Stimulated activated naive CD8-positive, alpha-beta T cell treated with anti-CD3 and anti-CD28 coated beads, Interleukin-15, Interleukin-2, amounts not matched to agents 100 U/mL and 50 U/mL, for 24 hours (primary cell): Measurements from ENCODE around the gene GCSAM.

ENCODE experiments used
- ATAC-seq: fragments of 150-1000 bp; cut with Tn5 transposase; one replicate; pipeline ENCODE4 v1.10.0; 2021
- DNase-seq: peaks from one replicate; pipeline ENCODE4 v3.0.0; 2021

Gene GCSAM

DNA sequence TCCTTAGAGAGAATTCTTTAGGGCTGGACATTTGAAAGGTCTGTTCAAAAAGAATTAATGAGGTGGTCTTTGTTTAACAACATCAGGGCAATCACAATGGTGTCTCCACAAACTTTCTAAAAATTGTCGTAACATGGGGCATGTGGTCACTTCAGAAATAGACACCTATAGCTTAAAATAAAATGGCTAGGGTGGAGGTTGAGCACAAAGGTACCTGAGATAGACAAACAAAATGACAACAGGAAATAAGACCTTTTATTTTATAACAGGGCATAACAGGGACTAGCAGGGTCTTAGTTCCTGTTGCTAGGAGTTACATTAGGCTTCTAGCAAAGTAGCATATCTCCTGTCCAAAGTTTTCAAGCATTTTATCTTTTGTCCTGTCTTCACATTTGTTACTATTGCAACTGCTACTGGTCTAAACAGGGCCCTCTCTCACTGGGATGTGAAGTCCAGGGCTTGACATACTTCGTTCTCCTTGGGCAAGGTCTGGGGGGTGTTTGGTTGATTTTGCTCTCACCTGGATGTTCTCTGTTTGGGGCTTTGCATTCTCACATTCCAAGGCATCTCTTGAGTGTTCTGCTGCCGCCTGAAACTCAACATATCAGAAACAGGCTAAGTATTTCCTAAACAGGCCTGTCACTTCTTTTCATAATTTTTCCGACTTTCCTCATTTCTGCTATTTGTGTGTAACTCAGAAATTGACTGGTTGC, 3.0 kb downstream of the GCSAM start:
- ATAC-seq (no peak), DNase-seq (no peak)

DNA sequence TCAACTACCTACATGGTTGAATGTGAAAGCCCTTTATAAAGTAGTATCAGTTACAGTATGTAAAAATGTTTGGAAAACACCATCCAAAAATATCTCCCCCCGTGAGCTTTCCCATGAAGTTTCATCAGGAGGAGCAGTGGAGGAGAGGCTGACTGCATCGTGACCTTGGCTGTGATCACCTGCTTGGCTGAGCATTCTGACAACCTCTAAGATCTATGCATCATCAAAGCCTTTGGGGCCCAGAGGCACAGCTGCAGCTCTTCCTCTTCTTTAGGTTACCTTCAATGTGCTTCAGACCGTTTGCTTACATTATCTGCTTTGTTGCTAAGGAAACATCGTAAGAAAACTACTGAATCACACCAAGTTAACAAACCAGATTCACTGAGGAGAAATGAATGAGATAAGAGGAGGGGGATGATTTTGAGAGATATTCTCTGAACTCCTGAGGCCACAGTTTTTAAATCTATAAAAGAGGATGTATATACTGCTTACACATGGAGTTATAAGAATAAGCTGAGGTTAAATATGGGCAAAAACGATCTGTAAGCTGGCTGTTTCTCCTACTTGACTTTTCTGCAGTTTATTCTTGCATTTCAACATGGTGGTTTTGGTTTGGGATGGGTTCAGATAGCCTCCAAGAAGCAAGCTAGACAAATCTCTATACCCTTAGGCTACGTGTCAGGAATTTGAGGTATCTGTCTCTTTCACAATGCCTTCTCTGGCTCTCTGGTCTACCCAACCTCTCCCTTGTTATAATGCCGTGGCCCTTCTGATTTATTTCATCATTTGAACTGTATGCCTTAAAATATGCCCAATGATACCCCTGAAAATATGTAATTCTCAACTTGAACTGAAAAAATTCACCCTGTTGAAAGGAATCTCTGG, 4.0 kb downstream of the GCSAM start:
- ATAC-seq: peak; percentile 79
- DNase-seq: peak; percentile 45

DNA sequence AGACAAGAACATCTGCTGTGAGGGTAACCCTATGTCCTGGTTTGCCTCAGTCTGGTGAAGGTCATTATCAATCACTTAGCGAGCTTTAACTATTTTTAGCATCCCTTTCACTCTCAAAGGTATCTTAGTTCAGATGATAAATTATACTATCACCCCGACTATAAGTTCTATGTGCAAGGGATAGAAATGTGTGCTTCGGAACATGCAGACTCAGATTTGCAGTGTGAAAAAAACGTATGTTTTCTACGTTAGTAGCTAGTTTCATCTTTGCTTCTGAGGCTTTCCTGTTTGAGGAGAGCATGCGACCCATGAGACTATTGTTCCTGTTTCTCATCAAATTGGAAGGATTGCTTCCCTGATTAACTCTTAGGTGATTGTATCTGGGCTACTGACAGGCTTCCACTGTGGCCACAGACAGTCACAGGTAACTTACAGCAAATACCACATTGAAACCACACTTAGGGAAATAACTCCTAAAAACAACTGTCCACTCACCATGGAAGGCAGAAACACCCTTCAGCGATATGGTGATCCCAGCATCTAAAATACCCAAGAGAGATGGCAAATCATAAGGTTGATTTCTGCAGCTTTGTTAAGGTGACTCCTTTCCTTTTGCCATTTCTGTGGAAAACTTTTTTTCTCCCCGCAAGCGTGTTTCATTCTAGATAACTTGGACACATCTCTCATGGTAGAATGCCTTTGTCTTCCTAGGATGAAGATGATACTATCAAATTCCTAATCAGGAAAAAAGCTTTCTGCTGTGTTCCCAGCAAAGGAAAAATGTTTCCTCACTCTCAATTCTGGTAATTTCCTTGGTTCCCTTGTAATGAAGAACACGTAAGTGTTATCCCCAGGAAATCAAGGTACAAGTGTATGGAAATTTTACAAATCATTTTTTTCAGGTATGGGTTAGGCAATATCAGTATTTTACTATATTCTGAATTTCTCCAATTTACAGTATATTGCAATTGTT, 5.2 kb downstream of the GCSAM start:
- ATAC-seq: no peak
- no peak for DNase-seq

DNA sequence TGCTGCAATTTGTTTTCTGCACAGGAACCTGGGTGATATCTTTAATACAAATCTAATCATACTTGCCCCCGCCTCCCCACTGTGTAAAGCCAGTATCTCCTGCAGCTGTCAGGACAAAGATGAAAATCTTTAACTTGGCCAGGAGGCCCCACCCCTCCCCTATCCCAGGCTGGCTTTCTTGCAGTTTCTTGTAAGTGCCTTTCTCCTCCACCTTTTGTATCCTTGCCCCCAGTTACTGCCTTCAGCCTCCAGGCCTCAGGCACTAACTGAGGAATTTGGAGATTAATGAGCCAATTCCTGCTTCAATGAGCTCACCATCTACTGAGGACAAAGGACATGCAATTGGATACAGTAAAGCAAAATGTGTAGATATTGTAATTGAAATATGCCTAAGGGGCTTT, 6.5 kb downstream of the GCSAM start:
- no peak for ATAC-seq
- DNase-seq: no peak

DNA sequence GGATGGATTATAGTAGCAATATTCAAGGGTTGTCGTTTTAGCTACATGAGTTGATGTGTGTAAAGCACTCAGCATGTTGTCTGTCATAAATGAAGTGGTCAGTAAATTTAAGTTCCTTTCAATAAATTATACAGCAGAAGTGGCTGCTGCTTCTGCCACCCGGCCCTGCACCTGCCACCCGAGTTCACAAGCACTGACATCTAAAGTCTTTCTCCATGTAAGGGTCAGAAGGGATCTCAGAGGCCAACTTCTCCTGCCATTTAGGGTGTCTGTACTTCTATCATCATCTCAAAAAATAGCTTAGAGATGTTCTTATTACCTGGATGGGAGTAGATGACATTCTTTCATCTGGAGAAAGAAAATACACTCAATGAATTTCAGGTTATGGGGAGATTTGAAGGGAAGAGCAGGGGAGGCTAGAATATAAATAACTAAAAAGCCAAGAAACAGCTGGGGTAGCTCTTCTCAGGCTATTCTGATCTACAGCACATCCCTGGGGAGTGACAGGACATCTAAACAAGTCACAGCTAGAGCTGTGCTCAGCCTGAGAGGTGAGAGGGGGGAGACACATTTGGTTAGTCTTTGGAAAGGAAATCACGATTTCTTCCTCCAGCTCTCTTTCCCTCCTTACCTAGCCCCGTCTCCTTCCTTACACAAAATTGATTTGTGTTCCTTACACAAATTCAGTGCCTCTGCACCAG, 8.0 kb downstream of the GCSAM start:
- no peak for DNase-seq
- ATAC-seq: no peak

DNA sequence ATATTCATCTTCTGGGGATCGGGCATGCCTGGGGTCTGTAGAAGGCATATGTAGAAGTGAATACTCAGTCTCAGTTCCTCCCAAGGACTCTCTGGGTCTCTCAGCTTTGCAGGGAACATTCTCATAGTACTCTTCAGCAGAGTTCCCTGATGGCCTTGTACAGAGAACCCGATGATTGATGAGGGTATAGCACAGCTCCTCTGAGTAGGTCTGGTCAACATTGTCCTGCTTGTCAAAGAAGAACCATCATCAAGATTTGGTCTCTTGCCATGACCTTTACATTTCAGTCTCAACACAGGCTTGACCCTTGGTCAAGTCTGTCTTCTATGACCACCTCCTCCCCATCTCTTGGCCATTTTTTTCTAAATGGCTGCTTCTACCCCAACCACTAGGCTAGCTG, 9.5 kb downstream of the GCSAM start:
- no peak for DNase-seq
- ATAC-seq: no peak

DNA sequence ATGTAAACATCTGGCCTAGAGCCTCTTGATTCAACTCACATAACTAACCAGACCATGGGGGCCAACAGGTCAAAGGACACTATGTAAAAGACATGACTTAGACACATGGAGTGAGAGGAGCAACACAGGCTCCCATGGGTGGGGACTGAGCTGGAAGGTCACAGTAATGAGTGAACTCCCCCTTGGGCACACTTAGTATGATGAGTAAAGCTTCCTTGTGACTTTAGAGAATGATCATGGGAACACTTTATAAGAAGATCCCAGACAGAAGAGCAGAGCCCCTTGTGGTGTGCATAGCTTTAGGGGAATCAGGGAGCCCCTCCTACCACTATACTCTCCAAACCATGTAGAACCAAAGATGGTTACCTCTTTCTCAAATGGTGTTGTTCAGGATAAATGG, 10.2 kb downstream of the GCSAM start:
- no peak for ATAC-seq
- no peak for DNase-seq

DNA sequence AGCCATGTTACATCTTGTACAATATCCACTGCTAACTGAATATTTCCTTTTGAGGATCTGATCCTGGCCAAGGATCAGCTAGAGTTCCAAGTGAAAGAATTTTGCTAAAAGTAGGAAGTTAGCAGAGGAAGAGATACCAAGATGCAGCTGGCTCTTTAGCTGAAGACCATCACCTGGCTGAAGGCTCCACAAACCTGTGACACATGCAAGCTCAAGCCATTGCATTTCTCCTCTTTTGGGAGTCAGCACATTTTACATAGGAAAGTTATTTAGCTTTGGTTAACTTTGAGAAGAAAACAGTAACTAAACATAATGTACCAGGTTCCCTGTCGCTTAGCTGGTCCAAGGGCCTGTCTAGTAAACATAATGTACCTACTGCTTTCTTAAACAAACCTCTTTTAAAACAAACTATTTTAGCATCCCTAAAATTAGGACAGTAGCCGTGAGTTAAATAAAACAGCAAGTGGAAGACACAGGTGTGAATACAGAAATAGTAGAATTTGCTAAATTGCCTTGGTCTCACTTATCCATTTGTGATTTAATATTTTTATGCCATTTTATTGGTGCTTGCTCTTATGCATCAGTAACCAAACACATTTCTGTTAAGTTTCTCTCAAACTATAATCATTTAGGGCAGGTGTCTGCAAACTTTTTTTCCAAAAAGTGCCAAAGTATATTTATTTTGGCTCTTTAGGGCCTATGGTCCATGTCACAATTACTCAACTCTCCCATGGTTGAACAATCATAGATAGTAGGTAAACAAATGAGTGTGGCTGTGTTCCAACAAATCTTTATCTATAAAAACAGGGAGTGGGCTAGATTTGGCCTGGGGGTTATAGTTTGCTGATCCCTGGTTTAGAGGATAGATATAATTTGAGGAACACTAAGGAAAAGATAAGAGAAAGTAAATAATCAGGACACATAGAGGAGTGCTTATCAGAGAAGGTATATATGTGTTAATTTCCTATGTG, 11.2 kb downstream of the GCSAM start:
- ATAC-seq (no peak), DNase-seq (no peak)

DNA sequence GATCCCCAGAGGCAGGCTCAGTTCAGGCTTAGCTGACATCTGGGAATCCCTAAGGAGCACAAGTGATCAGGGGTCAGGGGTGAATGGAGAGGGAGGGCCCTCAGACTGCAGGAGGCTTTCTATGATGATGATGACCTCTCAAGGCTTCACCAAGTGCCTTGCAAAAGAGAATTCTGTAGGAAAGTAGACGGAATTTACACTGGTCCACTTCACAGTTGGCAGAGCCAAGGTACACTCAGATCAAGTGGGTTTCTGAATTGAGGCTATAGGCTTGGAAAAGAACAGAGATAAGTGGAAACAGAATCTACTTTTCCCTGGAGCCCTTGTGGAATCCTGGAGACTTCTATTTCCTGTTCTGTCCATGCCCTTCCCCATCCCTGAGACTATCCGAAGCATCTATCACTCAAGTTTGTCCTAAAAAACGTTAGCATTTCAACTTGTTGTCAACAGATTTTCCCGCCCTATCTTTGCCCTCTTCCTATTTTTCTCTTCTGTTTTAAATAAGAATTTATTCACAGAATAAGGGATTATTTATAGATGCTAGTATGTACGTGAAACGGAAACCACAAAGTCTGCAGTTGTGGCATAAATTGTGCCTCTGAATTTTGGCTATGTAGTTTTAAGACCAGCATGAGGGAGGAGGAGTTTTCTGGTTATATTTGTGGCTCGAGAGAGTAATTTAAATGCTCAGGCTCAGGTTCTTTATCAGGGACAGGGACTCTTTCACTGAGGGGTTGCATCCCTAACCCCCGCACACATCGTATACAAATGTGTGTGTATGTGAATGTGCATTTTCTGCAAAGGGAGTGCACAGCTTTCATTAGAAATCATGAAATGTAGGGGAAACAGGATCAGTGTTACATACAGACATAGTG, 12.8 kb downstream of the GCSAM start:
- DNase-seq (no peak), ATAC-seq (no peak)

DNA sequence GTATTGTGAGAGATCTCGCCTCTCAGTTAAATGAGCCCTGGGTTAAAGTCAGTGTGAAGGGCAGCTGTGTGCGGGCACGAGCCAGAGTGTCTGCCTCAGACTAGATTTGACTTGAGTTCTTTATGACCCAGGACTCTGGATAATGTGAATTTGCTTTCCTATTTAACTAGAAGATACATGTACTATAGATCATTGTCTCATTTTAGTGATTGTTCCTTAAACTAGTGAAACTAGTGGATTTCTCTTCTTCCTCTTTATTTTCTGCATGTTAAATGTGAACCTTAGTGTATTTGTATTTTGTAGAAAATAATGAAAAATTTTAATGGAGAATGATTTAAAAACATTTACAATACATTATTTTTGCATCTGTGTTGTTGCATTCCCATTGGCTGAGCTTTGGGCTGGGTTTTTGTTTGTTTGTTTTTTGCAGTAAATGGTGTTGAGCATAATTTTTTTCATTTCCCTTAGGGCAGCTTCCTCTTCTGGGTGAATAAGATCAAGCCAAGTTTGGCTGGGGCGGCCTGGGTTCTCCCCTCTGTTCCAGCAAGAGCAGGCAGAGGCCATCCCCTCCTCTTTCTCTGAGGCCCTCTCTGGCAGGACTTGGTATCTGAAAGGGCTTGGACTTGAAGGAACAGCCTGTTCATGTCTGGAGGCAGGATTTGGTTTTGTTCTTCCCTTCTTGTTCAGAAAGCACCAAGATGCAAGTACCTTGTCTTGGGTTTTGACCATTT, 15.0 kb downstream of the GCSAM start:
- DNase-seq (no peak), ATAC-seq (peak; percentile 45)

DNA sequence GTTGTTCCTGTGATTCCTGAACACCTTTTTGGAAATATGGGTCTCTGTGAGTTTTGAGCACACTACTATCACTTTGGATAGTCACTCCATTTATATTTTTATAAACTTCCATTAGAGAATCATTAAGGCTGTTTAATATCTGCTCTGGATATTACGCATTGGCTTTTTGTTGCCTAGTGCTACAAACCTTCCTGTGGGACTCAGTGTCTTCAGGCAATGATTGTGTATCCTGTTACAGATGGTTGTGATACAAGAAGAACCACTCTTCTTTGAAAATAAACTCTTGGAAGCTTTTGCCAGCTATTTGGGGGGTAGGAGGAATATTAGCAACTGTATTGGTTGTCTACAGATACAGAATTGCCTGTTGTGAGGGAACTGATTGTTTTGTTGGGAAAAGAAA, 15.6 kb downstream of the GCSAM start:
- no peak for DNase-seq
- no peak for ATAC-seq

DNA sequence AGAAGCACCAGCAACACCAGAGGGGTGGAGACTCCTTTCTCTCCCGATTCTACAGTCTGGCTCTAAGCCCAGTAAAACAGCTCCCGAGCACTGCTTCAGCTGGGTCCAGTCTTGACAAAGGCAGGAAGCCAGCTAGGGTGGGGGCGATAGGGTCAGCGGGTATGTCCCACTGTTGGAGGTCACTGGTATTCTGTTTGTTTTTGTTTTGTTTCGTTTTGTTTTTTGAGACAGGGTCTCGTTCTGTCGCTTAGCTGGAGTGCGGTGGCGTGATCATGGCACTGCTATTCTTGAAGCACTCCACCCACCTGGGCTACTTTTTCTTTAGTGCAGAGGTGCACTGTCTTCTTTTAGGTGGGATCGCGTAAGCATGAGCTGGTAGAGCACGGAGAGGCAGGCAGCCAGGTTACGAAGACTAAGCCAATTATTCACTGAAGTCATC, 16.3 kb downstream of the GCSAM start:
- no peak for DNase-seq
- ATAC-seq: no peak

DNA sequence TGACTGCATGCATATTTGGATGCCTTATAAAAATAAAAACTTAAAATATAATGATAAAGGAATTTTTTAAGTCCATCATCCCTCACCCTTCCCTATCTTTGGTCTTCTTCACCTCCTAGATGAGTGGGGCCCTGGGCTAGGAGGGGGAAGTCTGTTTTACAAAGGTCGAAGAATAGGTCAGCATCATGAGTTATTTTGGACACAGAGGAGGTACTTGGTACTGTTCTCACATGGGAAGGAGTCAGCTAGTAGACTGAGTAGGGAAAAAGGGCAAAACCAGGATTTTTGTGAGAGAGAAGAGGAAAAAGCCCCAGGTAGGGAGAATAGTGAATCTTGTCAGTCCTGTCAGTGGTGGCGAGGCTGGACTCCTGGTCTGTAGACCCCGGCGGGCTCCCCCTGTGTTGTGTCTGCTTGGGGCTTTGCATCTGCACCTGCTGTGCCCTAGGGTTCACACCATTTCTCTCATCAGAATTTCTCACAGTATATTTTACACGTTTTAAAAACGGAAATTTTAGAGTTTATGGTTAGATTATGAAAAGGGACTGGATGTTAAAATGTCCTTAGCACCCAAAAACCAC, 17.2 kb downstream of the GCSAM start:
- DNase-seq: no peak
- no peak for ATAC-seq

DNA sequence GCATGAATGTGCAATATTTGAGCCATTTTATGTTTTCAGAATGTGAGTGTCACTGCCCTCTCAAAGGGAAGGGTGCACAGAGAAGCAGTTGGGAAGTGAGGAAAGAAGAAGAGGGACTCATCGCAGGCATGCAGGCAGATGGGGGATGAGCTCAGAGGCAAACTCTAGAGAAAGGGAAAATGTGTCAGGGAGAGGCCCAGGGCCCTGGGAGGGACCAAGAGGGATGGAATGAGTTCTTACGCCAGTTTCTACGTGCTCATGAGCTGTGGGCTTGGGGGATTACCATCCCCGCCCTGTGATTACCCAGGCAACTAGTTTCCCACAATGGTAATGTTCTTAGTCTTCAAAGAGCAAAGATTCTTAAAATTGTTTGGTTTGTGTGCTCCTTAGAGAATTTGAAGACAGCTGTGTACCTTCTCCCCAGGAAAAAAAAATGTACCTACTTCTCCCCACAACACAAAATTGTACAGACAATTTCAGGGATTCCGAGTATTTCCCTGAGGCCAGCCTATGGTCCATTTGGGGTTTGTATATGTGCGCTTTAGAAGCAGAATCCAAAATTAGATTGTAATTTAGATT, 17.8 kb downstream of the GCSAM start:
- ATAC-seq: peak; percentile 45
- DNase-seq: no peak

DNA sequence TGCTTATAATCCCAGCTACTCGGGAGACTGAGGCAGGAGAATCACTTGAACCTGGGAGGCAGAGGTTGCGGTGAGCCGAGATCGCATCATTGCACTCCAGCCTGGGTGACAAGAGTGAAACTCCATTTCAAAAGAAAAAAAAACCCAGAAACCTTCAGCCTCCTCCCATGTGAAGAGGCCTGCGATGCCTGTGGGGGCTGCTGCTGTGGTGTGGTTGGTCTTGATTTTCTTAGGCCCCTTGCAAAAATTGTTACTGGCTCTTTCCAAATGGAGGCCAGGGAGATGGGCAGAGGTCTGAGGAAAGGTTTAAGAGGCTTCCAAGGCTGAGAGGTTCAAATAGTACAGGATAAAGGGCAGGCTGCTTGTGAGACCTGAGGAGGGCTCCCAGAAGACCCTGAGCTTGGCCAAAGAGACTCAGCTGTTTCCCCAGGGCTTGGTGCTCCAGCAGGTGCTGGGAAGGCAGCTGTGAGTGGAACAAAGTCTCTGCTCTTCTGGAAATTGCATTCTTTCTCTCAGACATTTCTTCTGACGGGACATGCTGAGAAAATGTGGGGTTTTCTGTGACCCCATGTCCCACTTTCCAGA, 18.4 kb downstream of the GCSAM start:
- DNase-seq (no peak), ATAC-seq (no peak)

DNA sequence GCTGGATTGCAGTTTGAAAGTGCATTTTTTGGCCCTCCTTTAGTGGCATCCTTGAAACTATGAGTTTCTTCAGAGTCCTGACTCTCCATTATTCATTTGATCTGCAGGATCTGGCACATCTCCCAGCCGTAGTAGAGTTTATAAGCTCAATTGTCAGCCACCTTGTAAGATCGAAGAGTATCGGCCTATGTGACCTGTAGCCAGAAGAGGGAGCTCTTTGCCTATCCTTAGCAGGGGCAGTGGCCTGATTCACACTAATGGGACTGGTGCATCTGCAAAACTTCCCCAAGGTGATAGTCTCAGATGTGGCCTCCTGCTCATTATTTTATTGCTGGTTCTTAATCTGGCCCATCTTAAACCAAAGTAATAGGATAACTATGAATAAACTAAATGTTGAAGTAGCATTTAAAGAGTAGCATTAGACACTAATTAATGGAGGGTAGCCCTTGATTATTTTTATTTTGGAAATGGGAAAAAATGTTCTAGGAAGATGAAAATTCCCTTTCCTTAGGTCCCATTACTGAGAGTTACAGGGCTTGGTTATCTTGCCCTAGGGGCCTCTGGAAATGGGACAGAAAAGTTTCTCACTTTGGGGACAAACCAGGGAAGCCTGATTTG, 21.2 kb downstream of the GCSAM start:
- peak; percentile 88 for ATAC-seq
- peak; percentile 56 for DNase-seq

DNA sequence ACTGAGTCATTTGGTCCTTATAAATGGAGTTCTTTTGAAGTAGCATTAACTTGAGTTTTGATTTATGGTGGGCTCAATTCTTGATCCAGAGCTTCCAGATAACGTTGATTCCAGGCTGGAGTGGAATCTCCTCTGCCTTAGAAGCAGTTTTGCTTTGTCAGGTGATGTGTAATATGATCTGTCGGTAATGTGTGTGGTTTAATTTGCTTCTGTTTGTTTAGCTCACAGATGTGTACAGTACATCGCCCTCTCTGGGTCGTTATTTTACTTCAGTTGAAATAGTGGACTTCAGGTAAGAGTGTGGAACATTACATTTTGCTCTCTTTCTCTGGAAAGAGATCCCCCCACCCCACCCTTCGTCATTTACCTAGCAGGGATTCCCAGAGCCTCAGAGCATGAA, 23.7 kb downstream of the GCSAM start:
- DNase-seq: no peak
- no peak for ATAC-seq
